Measurements from ENCODE around the gene ZNF284.
"Not testable (repeated sequence)": the region's sequence is repeated elsewhere in the genome, so short reads cannot be mapped to it uniquely, and the experiment has no call there.

ZNF284 gene

DNA sequence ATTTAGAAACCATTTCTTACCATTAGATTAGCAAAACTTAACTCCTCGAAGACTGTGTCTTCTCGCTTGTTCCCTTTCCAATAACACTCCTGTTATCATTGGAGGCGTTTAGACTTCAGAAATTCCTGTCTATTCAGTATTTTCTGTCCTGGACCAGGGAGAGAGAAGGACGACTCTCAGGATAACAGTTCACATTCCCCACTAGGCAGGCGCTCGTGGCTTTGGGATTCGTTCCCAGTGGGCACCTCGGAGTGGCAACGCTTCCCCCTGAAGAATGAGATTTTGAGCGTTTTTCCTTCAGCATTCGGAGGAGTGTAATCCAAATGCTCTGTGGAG is 40.8 kb downstream of the ZNF284 start:
- peak overlapping the region; percentile 99 for H2AFZ ChIP-seq (ENCODE audit: low read depth, low read length)
- H4K20me1 ChIP-seq (ENCODE audit: insufficient read depth, low read length), result no peaks in the 10 kb centered on the region
- peak overlapping the region; percentile 80 for H3K4me3 ChIP-seq (ENCODE audit: low read length)
- H3K4me2 ChIP-seq (ENCODE audit: low read length), result peak overlapping the region; percentile 81
- H3K4me1 ChIP-seq (ENCODE audit: low read length), result peaks cover 7% of the 10 kb centered on the region; the same call in 1 of the 2 replicates
- peaks cover 41% of the 10 kb centered on the region for H3K36me3 ChIP-seq (replicated peaks; ENCODE audit: low read depth, low read length)
- H3K27ac ChIP-seq (ENCODE audit: low read length), result no peak overlapping the region
- H3K9ac ChIP-seq (ENCODE audit: low read length), result peak overlapping the region; percentile 81
- TF ChIP-seq, protein P1, sequence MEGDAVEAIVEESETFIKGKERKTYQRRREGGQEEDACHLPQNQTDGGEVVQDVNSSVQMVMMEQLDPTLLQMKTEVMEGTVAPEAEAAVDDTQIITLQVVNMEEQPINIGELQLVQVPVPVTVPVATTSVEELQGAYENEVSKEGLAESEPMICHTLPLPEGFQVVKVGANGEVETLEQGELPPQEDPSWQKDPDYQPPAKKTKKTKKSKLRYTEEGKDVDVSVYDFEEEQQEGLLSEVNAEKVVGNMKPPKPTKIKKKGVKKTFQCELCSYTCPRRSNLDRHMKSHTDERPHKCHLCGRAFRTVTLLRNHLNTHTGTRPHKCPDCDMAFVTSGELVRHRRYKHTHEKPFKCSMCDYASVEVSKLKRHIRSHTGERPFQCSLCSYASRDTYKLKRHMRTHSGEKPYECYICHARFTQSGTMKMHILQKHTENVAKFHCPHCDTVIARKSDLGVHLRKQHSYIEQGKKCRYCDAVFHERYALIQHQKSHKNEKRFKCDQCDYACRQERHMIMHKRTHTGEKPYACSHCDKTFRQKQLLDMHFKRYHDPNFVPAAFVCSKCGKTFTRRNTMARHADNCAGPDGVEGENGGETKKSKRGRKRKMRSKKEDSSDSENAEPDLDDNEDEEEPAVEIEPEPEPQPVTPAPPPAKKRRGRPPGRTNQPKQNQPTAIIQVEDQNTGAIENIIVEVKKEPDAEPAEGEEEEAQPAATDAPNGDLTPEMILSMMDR (IDR thresholded peaks at IDR 0.05; ENCODE audit: low read depth, low read length), result no peak
- TF ChIP-seq EZH2phosphoT487 (IDR thresholded peaks at IDR 0.05; ENCODE audit: low read depth), result no peak
- no peaks in the 10 kb centered on the region; the same call in 1 of the 2 replicates for H3K9me3 ChIP-seq (ENCODE audit: insufficient read depth, low read length)
- peaks cover 11% of the 10 kb centered on the region for H3K79me2 ChIP-seq (ENCODE audit: low read length)
- no peaks in the 10 kb centered on the region for H3K27me3 ChIP-seq (ENCODE audit: low read depth, low read length)

DNA sequence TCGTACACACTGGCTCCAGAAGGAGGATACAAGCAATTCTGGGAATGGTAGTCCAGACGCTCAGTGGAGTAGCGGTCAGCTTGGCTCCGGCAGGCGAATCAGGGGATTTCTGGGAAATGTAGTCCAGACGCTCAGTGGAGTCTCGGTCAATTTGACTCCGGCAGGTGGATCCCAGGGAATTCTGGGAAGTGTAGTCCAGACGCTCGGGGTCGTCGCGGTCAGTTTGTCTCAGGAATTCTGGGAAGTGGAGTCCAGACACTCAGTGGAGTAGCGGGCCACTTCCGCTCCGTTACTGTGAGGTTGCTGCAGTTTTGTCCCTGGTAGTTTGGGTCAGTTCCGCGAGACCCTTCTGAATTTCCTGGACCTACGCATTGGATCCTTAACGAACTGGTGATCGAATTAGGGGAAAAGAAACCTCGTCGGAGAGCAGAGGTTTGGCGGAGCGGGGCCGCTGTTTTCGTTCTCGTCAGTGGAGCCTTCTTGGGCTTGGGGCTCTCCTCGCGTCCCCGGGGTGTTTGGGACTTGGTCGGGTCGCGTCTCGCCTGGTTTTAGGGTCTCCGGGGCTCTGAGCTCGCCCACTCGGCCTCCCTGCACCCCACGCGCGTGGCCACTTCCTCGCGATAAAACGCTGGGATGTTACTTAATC is 41.3 kb downstream of the ZNF284 start, which contains the start of gene ZNF225:
ZNF225 (plus strand) TSS at position 262 of the 646 bp plus-strand sequence. CDS start 2,429 bp downstream, outside the sequence.
- H3K79me2 ChIP-seq (ENCODE audit: low read length), result peaks cover 11% of the 10 kb centered on the region
- peak within 1 kb of the TSS; percentile 80 for H3K4me3 ChIP-seq (ENCODE audit: low read length)
- peak within 1 kb of the TSS; percentile 81 for H3K9ac ChIP-seq (ENCODE audit: low read length)
- TF ChIP-seq, protein P1 (IDR thresholded peaks at IDR 0.05; ENCODE audit: low read depth, low read length), result no peak
- no peak for TF ChIP-seq EZH2phosphoT487 (IDR thresholded peaks at IDR 0.05; ENCODE audit: low read depth)
- H3K9me3 ChIP-seq (ENCODE audit: insufficient read depth, low read length), result no peaks in the 10 kb centered on the region; the same call in 1 of the 2 replicates
- H3K36me3 ChIP-seq (replicated peaks; ENCODE audit: low read depth, low read length), result peaks cover 39% of the 10 kb centered on the region
- H3K27me3 ChIP-seq (ENCODE audit: low read depth, low read length), result no peaks in the 10 kb centered on the region
- peak within 1 kb of the TSS; percentile 18; the same call in 1 of the 2 replicates for H3K27ac ChIP-seq (ENCODE audit: low read length)
- peaks cover 7% of the 10 kb centered on the region; the same call in 1 of the 2 replicates for H3K4me1 ChIP-seq (ENCODE audit: low read length)
- H4K20me1 ChIP-seq (ENCODE audit: insufficient read depth, low read length), result no peaks in the 10 kb centered on the region
- peak within 1 kb of the TSS; percentile 99 for H2AFZ ChIP-seq (ENCODE audit: low read depth, low read length)
- peak within 1 kb of the TSS; percentile 81 for H3K4me2 ChIP-seq (ENCODE audit: low read length)

DNA sequence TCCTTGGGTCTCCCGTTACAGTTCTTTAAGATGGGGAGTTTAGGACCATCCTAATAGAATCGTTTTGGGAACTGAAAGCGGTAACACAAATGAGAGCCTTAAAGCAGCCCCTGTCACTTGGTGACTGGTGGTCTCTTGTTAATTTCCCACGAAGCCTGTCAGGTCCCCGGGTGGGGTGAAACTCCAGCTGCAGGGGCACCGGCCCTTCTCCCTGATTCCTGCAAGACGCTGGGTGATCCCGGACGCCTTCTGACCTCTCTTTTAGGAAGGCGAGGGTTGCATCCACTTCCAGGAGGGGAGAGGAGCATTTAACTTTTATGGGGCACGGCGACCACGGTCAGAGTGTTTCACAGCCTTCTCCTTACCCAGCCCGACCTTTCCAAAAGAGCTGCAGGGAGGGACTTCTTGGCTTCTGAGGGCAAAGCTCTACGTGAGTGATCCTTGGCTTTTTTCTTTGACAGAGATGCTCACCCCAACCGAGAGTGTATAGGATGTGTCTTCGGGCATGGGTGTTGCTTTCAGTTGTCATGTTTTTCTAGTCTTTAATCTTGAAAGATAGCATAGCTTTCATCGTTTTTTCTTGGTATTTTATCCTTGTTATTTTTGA is 41.9 kb downstream of the ZNF284 start:
- Histone ChIP-seq H3K79me2 (ENCODE audit: low read length) (peaks cover 11% of the 10 kb centered on the region), H2AFZ (ENCODE audit: low read depth, low read length) (peak overlapping the region; percentile 99), H3K9me3 (ENCODE audit: insufficient read depth, low read length) (no peaks in the 10 kb centered on the region; the same call in 1 of the 2 replicates), H3K9ac (ENCODE audit: low read length) (peak overlapping the region; percentile 81), H4K20me1 (ENCODE audit: insufficient read depth, low read length) (no peaks in the 10 kb centered on the region), H3K4me3 (ENCODE audit: low read length) (peak overlapping the region; percentile 80), H3K36me3 (replicated peaks; ENCODE audit: low read depth, low read length) (peaks cover 39% of the 10 kb centered on the region), H3K4me1 (ENCODE audit: low read length) (peaks cover 7% of the 10 kb centered on the region; the same call in 1 of the 2 replicates), H3K27ac (ENCODE audit: low read length) (0 out of 2 replicates have a peak overlapping the region, but pooled peaks have one; percentile 18), H3K4me2 (ENCODE audit: low read length) (peak overlapping the region; percentile 81), H3K27me3 (ENCODE audit: low read depth, low read length) (no peaks in the 10 kb centered on the region)
- TF ChIP-seq, protein P1 (IDR thresholded peaks at IDR 0.05; ENCODE audit: low read depth, low read length), result no peak
- TF ChIP-seq EZH2phosphoT487 (IDR thresholded peaks at IDR 0.05; ENCODE audit: low read depth), result no peak

DNA sequence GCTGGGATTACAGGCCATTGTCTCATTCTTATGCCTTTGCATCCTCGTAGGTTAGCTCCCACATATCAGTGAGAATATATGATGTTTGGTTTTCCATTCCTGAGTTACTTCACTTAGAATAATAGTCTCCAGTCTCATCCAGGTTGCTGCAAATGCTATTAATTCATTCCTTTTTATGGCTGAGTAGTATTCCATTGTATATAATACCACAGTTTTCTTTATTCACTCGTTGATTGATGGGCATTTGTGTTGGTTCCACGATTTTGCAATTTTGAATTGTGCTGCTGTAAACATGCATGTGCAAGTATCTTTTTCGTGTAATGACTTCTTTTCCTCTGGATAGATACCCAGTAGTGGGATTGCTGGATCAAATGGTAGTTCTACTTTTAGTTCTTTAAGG is 49.2 kb downstream of the ZNF284 start:
- not testable (repeated sequence) for H3K27me3 ChIP-seq (ENCODE audit: low read depth, low read length); H3K9ac ChIP-seq (ENCODE audit: low read length); H3K4me1 ChIP-seq (ENCODE audit: low read length); H4K20me1 ChIP-seq (ENCODE audit: insufficient read depth, low read length); H3K4me3 ChIP-seq (ENCODE audit: low read length); H3K27ac ChIP-seq (ENCODE audit: low read length); H3K9me3 ChIP-seq (ENCODE audit: insufficient read depth, low read length); H3K79me2 ChIP-seq (ENCODE audit: low read length); H2AFZ ChIP-seq (ENCODE audit: low read depth, low read length); H3K4me2 ChIP-seq (ENCODE audit: low read length)
- peaks cover 45% of the 10 kb centered on the region for H3K36me3 ChIP-seq (replicated peaks; ENCODE audit: low read depth, low read length)
